IPS-NIHi11 (cell line): ENCODE measurements around the gene SPSB4.

Experiments
- DNase-seq: peaks from one replicate; pipeline ENCODE4 v3.0.0; 2012; ENCODE audit warnings: mixed read lengths, low spot score

SPSB4 gene

DNA sequence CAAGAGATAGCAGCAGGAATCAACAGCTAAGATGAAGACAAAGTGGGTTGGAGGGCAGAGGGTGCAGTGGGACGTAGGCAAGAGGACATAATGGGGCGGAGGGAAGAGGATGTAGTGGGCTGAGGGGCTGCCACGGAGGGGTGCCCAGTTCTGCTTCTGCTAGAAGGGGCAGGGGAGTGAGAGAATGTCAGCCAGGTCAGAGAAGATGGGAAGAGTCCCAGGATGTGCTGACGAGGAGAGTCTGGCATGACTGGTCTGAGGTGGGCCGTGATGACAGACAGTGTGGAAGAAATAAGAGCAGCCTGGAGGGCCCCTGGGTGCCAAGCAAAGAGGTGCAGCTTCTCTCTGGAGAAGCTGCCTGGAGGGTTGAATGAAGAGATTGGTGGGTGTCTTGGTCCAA is 4.0 kb downstream of the SPSB4 start:
- DNase-seq = no peak

DNA sequence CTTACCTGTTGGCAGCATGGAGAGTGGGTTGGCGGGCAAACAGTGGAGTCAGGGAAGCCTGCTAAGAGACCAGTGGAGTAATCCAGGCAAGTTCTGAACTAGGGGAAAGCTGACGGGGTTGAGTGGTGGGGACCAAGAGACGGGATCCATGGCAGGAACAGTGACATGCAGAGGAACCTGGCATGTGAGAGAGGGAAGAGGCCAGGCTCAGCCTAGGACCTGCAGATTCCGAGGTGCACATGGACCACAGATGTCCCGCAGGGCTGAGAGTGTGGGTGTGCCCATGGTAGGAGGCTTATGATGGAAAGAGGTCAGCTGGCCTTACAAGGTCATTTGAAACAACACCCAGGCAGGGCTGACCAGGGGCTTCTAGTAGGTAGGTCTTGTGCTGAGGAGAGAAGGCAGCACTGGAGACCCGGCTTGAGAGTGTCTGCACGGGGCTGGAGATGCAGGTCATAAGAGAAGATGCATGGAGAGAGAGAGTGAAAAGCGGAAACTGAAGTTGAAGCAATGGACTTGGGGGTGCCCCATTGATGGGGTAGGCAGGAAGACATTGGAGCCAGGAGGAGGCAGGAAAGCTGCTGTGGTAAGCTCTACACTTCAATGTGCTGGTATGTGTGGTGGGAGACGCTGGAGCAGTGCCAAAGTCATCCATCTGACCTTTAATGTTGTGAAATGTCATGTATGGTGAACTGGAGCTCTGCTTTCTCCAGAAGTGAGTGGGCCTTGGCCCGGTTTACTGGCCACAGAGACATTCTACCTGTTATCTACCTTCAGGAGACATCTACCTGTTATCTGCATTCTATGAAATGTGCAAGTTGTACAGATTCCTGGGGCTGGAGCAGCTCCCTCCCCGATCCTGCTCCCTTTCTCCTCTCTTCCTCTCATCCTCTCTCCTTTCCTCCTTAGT is 4.6 kb downstream of the SPSB4 start:
- no peak for DNase-seq

DNA sequence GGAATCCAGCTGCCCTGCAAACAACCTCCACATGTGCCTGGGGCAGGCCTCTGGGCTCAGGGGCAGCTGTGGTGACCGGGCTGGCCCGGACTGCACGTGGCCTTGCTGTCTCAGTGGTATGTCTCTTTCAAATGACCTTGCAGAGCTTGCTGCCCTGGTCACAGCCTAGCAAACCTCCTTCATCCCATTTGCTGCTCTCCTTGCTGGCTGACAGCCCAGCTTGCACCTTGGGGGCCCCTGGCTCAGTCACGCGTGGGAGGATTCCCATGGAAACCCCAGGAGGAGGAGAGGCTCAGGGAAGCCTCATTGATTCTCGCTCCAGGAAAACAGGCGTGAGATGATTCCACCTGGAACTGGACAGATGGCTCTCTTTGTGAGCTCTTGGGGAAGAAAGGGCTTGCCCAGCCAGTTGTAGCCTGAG is 5.6 kb downstream of the SPSB4 start:
- DNase-seq = no peak

DNA sequence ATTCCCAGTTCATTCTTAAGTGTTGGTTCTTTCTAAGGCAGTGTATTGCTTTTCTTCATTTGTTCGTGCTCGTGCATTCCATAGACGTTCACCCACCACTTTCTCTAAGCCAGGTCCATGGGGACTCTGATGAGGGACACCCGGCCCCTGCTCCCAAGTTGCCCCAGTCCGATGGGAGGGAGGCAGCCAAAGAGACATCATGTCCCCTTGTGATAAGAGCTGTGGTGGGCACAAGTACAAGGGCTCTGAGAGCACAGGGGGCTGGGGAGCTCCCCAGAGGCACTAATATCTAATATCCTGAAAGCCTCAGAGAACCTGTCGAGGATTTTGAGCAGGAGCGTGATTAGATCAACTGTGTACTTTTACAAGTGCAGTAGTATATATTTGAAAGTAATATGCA is 6.3 kb downstream of the SPSB4 start:
- DNase-seq = no peak

DNA sequence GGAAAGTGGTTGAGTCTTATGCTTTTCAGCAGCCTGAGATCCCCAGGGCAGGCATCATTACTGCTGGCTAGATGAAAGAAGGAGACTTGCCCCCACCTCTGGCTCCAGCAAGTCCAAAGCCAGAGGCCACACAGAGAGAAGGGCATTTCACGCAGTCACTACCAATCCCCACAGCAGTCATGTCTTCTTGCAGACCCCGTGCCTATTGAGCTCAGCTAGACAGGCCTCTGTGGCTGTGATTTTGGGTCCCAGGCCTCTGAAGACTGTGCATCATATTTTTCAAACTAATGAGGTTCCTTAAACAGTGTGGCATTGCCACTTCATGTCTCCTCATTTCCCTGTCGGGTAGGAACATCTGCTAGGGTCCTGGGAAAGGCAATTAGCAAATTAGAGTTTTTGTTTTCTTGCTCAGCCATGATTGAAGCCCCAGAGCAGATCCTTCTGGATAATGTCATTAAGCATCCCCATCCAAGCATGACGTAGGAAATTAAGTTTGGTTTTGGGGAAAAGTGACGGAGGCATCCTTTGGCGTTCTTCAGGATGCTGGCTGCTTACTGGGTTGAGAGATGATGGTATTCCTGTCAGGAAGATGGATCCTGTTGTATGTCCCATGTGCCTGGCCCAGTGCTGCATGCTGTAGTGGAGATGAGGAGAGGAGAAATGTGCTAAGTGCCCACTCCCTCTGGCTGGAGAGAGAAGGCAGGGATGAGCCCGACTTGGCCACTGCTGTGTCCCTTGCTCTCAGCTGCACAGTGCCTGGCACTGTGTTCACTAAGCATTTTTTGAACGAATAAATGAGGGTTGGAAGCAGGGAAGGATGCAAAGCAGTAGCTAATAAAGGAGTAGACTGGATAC is 7.0 kb downstream of the SPSB4 start:
- DNase-seq = no peak

DNA sequence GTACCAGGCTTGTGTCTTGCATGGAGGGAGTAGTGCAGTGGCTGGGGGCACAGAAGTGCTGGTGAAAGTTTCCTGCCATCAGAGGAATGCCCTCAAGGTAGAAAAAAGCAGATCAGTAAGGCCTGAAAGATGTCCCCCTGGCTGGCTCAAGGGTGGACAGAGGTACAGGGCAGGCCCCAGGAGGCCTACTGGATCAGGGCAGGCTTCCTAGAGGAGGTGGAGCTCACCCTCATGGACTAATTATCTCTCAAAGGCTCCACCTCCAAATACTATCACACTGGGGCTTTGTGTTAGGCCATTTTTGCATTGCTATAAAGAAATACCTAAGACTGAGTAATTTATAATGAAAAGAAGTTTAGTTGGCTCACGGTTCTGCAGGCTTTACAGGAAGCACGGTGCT is 7.8 kb downstream of the SPSB4 start:
- no peak for DNase-seq

DNA sequence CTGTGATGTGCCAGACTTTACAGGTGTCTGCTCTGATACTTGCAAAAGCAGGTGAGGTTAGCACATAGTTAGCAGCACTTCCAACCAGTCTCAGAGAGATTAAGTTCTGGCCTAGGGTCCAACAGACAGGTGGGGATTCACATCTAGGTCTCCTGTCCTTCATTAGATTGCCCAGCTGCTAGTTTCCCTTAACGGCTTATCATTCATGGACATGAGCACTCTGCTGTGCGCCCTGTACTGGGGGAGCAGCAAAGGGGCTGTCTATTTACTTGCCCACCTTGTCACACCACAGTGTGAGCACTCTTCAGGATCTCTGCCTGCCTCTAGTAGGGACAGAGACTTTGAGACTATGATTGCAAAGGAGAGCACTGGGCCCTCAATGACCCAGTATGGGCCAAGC is 8.7 kb downstream of the SPSB4 start:
- DNase-seq = no peak

DNA sequence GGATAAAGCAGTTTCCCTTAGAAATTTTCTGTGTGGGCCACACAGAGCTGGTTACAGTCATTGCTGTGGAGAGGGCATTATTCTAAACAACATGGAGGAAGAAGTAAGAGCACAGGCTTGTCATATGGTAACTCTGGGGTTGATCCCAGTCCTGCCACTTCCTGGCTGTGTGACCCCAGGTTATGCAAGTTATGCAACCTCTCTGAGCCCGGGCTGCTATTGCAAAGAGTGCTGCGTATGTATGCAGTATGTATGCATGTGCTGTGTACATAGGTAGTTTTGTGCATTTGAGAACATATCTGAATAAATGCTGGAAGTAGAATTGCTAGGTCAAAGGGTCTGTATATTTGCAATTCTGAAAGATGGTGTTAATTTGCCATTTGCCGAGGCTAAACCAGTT is 9.2 kb downstream of the SPSB4 start:
- no peak for DNase-seq

DNA sequence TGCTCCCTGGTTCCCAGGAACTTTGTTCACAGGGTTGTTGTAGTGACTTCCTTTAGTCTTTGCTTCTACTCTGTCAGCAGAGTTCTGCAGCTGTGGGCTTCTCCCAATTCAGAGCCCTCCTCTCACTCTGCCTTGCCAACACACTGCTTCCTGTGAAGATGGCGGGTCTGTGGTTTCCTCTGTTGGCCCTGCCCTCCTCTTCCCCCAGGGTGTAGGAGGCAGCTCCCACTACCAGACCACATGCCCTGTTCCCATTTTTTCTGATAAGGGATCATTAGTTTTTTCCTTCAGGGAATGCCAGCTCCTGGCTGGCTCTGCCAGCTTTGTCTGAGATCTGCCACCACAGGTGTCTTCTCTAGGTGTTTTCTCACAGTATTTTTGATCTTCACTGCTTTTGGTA is 12.7 kb downstream of the SPSB4 start:
- DNase-seq = no peak

DNA sequence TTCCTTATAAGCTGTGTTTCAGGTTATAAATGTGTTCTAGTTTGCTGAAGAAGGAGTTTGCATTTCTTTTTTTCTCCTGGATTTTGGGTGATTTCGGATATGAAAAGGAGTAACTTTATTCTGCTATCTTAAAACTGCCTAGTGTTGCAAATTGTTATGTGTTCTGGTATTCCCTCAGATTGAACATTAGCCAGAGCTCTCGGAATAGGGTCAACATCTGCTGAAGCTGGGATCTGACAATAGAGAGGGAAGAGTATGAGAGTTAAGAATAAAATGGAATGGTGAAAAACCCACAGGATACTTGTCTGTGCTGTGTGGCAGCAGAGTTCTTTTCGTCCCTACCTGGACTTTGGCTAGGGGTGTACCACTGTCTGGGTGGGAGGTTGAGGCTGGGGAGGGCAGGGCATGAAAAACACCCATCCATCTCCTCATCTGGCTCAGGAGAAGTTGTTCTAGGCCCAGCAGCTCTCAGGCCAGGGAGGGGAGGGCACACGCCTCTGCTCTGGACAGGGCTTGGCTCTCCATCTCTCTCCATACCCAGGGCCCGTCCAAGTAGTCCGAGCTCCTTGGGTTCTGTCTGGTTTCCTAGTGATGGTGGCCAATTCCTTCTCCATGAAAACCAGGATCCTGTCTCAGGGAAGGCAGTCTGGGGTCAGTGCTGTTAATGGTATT is 13.2 kb downstream of the SPSB4 start:
- no peak for DNase-seq

DNA sequence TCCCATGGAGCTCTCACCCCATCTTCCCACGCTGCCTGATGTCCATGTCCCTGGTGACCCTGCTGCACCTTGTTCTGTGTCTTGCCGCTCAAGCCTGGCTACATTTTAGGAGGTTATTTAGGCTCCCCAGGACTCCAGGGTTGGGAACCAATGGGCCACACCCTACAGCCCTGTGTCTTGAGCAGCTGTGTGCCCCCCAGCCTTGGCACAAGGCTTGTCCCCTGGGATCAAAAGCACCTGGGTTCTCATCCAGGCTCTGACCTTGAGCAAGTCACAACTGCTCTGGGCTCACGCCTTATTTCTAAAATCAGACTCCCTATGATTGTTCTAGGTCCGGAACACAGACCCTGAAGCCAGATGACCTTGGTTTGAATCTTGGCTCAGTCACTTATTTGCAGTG is 14.1 kb downstream of the SPSB4 start:
- DNase-seq = no peak

DNA sequence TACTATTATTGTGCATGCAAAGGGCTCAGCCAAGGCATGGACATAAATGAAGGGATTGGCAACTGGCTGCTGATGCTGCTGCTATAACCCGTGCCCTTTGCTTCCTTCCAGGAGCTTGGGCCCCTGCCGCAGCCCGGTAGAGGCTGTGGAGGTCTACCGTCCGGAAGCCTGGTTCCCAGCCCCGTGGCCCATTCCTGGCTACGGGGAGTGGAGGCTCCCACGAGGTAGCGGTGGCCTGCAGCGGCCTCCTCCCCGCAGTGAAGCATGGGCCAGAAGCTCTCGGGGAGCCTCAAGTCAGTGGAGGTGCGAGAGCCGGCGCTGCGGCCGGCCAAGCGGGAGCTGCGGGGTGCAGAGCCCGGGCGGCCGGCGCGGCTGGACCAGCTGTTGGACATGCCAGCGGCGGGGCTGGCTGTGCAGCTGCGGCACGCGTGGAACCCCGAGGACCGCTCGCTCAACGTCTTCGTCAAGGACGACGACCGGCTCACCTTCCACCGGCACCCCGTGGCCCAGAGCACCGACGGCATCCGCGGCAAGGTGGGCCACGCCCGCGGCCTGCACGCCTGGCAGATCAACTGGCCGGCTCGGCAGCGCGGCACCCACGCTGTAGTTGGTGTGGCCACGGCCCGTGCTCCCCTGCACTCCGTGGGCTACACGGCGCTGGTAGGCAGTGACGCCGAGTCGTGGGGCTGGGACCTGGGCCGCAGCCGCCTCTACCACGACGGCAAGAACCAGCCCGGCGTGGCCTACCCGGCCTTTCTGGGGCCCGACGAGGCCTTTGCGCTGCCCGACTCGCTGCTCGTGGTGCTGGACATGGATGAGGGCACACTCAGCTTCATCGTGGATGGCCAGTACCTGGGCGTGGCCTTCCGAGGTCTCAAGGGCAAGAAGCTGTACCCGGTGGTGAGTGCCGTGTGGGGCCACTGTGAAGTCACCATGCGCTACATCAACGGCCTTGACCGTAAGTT is 15.0 kb downstream of the SPSB4 start:
- no peak for DNase-seq

DNA sequence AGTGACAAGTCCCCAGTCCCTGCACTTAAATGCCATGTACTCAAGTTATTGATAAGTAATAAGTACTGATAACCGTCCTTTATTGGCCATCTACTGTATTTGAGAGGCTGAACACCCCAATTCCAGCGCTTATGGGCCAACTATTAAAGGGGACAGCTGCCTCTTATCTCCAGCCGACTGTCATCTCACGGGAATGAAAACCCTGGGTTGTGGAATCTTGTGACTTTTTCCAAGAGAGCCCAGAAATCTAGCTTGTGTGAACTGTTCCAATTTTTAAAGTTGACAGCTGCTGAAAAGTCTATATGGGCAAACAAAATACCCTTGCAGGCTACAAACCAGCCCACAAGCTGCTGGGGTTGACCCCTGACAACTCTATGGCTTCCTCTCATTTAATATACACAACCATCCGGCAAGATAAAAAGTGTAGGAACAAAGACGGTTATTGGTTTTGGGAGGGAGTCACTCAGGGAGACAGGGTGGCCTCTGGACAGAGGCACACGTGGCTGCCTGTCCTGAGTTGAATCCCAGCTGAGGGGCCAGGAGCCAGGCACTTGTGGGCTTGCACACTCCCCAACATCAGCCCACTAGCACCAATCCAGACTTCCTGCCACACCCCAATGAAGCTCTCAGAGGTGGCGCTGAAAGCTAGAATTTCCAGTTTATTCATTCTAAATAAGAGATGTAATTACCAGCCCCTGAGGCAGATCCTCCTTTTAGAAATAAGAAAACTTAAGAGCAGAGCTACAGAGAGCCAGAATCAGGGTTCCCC is 16.2 kb downstream of the SPSB4 start:
- no peak for DNase-seq

DNA sequence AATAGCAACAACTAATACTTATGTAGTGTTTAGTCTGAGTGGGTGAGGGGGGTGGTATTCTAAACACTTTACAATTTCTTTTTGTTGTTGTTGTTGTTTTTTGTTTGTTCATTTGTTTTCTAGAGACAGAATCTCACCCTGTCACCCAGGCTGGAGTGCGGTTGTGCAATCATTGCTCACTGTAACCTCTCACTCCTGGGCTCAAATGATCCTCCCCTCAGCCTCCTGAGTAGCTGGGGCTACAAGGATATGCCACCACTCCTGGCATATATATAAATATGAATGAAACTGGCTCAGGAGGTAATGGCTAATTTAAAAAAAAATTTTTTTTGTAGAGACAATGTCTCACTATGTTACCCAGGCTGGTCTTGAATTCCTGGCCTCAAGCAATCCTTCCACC is 19.1 kb downstream of the SPSB4 start:
- DNase-seq = no peak

DNA sequence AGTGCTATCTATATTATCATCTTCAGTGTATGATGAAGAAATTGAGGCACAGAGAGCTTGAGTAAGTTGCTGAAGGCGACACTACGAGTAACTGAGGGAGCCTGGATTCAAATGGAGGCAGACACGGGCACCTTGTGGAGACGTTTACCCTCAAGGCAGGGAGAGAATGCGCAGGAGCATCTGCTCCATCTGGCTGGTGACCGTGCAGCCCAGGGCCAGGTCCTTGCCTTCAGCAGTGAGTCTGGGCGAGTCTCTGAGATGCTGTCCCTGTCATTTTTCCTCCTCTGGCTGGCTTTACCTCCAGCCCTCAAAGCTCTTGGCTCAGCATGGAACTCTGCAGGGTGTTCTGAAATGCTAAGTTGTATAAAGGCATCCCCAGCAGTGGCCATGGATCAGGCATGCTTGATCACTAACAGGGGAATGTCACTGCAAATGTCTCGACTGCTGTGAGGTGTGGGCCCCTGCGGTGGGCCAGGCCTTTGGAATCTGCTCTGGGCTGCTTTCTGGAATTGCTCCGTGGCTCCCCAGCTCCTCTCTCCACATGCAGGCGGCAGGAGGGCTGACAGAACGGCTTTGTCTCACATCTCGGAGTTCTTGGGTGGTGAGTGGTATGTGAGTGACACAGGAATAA is 19.7 kb downstream of the SPSB4 start:
- DNase-seq = peak; percentile 65

DNA sequence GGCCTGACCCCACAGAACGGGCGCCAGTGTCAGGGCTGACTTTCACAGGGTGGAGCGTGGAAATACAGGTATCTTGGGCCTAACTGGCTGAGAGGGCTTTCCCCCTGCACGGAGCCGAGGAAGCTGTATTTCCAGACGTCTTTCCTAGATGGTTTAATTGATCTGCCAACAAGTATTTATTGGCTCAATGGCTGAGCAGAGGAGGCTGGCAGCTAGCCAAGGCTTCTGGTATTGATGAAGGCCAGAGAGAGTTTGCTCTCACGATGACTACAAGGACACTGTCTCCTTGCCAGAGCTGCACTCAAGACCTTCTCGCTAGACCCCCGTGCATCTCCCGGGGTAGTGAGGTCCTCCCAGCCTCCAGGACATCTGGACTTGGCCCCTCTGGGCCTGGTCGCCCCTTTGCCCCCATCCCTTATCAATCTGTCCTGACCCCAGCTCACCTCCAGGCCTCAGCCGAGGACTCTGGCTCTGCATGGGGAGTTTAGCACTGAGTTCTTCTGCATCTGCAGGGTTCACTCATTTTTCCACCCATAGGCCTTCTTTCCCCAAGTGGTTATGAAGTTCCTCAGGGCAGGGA is 20.6 kb downstream of the SPSB4 start:
- DNase-seq = no peak

DNA sequence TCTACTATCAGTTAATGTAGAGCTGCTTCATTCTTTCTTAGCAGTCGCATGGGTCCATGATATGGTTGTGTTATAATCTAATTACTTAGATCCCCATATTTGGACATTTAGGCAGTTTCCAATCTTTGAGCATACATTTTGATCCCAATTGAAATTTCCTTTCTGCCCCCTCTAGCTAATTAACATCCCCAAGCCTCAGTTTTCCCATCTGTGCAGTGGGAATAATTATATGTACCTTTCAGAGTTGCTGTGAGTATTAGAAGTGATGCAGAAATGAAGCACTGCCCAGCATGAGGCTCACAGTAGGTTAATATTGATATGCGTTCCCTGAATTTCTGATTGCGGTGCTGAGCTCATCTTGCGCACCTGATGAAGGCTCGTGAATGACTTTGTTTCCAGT is 21.8 kb downstream of the SPSB4 start:
- no peak for DNase-seq

DNA sequence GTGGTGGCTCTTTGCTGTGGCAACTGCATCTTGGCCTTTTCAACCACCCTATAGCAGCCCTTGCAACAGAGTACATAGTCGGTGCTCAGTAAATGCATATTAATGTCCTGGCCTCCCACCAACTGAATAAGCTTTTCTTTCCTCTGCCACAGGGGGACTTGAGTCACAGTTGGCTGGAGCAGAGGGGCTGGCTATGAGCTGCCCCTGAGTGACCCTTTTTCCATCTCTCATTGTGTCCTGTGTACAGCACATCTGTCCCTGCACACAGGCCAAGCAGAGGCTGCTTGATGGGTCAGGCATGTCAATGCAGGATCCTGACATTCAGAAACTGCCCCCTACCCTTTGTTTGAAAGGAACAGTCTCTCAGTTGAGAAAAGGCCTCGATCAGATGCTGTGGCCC is 22.4 kb downstream of the SPSB4 start:
- no peak for DNase-seq

DNA sequence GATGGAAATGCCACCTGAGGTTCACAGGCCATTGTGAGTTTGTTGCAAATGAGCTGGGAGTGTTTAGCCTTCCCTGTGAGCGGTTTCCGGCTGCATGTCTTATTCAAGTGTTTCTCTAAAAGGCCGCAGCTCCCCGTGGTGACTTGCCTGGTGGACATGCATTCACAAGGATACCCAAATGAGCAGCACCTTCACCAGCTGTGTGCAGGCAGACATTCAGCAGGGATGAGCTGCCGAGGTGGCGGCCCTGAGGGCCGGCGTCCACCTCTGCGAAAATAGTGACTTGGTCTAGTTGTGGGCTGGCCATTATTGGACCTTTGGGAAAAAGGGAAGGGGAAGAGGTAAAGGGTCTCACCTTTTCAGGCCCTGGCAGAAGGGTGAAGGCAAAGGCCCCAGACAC is 23.4 kb downstream of the SPSB4 start:
- DNase-seq = peak; percentile 68
